BE2C (cell line): ENCODE measurements around the gene DYRK1B.
A peak's percentile ranks its signal among the peaks of the same experiment; 100 is the strongest.

Experiments
- DNase-seq: peaks from one replicate; pipeline ENCODE4 v3.0.0-alpha.2; 2020
- H3K27me3 ChIP-seq: fragments of 250-450 bp; sonication (Bioruptor Pico); 2 replicates; pipeline ENCODE4 v1.5.1; 2020; ENCODE audit warnings: mild to moderate bottlenecking
- H3K36me3 ChIP-seq: fragments of 250-450 bp; sonication (Bioruptor Pico); 2 replicates; pipeline ENCODE4 v1.5.1; 2020; ENCODE audit warnings: mild to moderate bottlenecking
- H3K4me1 ChIP-seq: fragments of 250-450 bp; sonication (Bioruptor Pico); 2 replicates; pipeline ENCODE4 v1.5.1; 2020
- H3K4me3 ChIP-seq: 2 replicates; pipeline ENCODE4 v1.5.1; 2011; ENCODE audit warnings: low read depth, low read length
- H3K9me3 ChIP-seq: fragments of 250-450 bp; sonication (Bioruptor Pico); 2 replicates; pipeline ENCODE4 v1.5.1; 2020
- TF ChIP-seq, protein P1 (sequence below): IDR thresholded peaks from 2 replicates; pipeline ENCODE4 v1.5.1; 2012; ENCODE audit warnings: mild to moderate bottlenecking, low read depth, low read length

Gene DYRK1B

DNA sequence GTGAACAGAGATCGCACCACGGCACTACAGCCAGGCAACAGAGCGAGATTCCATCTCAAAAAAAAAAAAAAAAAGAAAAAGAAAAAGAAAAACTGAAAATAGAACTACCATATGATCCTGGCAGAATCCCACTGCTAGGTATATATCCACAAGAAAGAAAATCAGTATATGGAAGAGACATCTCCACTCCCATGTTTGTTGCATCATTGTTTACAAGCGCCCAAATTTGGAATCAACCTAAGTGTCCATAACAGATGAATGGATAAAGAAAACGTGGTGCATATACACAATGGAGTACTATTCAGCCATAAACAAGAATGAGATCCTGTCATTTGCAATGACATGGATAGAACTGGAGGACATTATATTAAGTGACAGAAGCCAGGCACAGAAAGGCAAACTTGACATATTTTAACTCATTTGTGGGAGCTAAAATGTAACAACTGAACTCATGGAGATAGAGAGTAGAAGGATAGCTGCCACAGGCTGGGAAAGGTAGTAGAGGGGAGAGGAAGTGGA is 26.1 kb downstream of the DYRK1B start:
- H3K36me3 ChIP-seq = no peaks in the 10 kb centered on the region
- H3K4me3 ChIP-seq = no peak overlapping the region
- TF ChIP-seq, protein P1, sequence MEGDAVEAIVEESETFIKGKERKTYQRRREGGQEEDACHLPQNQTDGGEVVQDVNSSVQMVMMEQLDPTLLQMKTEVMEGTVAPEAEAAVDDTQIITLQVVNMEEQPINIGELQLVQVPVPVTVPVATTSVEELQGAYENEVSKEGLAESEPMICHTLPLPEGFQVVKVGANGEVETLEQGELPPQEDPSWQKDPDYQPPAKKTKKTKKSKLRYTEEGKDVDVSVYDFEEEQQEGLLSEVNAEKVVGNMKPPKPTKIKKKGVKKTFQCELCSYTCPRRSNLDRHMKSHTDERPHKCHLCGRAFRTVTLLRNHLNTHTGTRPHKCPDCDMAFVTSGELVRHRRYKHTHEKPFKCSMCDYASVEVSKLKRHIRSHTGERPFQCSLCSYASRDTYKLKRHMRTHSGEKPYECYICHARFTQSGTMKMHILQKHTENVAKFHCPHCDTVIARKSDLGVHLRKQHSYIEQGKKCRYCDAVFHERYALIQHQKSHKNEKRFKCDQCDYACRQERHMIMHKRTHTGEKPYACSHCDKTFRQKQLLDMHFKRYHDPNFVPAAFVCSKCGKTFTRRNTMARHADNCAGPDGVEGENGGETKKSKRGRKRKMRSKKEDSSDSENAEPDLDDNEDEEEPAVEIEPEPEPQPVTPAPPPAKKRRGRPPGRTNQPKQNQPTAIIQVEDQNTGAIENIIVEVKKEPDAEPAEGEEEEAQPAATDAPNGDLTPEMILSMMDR = no peak
- no peaks in the 10 kb centered on the region for H3K4me1 ChIP-seq
- DNase-seq = no peak
- peaks cover 6% of the 10 kb centered on the region; the same call in 1 of the 2 replicates for H3K27me3 ChIP-seq
- no peaks in the 10 kb centered on the region for H3K9me3 ChIP-seq

DNA sequence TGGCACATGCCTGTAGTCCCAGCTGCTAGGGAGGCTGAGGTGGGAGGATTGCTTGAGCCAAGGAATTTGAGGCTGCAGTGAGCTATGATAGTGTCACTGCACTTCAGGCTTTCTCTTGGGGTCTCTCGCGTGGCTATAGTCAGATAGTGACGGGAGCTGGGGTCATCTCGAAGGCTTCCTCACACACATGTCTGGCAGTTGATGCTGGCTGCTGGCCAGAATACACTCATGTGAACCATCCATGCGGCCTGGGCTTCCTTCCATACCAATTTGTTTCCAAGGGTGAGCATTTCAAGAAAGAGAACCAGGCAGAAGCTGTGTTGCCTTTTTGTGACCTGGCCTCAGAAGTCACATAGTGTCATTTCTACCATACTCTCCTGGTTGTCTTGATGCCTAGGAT is 28.9 kb downstream of the DYRK1B start:
- peaks cover 8% of the 10 kb centered on the region; the same call in 1 of the 2 replicates for H3K27me3 ChIP-seq
- DNase-seq = peak; percentile 29

DNA sequence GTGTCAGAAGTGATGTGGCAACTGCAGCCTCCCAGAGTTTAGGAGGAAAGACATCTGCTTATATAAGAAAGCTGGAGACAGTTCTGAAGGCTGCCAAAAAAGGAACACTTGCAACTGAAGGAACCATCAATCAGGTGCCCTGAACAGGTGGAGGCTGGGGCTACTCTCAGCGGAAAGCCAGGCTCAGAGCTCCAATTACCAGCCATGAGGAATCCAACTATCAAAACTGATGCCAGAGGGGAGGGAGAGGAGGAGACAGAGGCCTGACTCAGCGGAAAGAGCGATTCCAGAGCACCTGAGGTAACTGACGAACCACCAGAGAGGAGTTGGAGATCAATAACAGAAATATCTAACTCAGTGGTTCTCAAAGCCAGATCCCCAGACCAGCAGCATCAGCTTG is 31.0 kb downstream of the DYRK1B start:
- H3K4me3 ChIP-seq = no peak overlapping the region
- no peaks in the 10 kb centered on the region for H3K9me3 ChIP-seq
- no peaks in the 10 kb centered on the region for H3K4me1 ChIP-seq
- H3K27me3 ChIP-seq = peaks cover 17% of the 10 kb centered on the region
- TF ChIP-seq, protein P1 = no peak
- DNase-seq = no peak
- no peaks in the 10 kb centered on the region for H3K36me3 ChIP-seq

More for the DNA sequence above, 28.9 kb downstream of the DYRK1B start:
- TF ChIP-seq, protein P1 = no peak
- Histone ChIP-seq H3K9me3 (no peaks in the 10 kb centered on the region), H3K36me3 (no peaks in the 10 kb centered on the region), H3K4me1 (no peaks in the 10 kb centered on the region), H3K4me3 (no peak overlapping the region)

DNA sequence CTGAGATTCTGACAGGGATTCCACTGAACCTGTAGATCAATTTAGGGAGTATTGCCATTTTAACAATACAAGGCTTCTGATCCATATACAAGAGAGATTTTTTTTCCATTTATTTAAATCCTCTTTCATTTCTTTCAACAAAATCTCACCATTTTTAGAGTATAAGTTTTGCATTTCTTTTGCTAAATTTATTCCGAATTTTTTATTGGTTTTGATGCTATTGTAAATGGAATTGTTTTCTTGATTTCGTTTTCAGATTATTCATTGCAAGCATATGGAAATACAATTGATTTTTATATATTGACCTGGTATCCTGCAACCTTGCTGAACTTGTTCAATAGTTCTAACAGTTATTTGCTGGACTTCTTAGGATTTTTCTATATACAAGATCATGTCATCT is 36.9 kb downstream of the DYRK1B start:
- Histone ChIP-seq H3K27me3 (peaks cover 33% of the 10 kb centered on the region), H3K4me1 (no peaks in the 10 kb centered on the region), H3K9me3 (no peaks in the 10 kb centered on the region), H3K36me3 (no peaks in the 10 kb centered on the region), H3K4me3 (no peak overlapping the region)
- TF ChIP-seq, protein P1 = no peak
- no peak for DNase-seq

DNA sequence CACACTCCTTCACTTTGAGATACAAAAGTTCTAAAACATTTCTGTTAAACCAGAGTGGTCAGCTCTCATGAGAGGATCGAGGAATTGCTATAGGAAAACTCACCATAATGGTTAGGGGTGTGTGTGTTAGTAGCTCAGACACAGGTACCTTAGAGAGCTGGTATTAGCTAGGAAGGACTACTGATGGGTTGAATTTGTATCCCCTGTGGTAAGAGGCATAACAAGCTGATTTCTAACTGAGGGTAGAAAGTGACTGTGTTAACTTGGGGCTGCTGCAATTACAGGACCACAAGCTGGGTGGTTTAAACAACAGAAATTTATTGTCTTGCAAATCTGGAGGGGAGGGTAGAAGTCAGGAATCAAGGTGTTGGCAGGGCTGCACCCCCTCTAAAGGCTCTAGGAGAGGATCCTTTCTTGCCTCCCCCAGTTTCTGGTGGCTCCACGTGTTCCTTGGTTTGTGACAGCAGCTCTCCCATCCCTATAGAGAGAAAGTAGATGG is 37.9 kb downstream of the DYRK1B start:
- H3K36me3 ChIP-seq = no peaks in the 10 kb centered on the region
- H3K4me1 ChIP-seq = no peaks in the 10 kb centered on the region
- H3K27me3 ChIP-seq = peaks cover 33% of the 10 kb centered on the region
- DNase-seq = no peak
- H3K4me3 ChIP-seq = no peak overlapping the region
- no peaks in the 10 kb centered on the region for H3K9me3 ChIP-seq
- TF ChIP-seq, protein P1 = no peak

DNA sequence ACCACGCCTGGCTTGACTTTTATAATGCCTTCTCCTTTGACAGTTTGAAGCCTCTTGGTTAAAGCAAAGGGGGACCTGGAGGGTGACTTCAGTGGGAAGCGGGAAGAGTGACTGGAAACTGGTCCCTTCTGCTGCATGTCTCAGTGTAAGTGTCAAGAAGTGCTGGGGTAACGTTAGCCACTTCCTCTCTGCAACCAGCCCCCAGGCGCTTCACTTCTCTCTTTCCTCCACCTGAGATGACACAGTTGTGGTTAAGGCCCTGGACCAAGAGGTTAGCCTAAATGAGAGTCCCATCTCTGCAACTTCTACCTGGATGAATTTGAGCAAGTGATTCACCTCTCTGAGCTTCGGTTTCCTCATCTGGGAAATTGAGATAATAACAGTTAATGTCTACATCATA is 39.0 kb downstream of the DYRK1B start:
- Histone ChIP-seq H3K4me3 (no peak overlapping the region), H3K9me3 (no peaks in the 10 kb centered on the region), H3K36me3 (no peaks in the 10 kb centered on the region), H3K27me3 (peaks cover 26% of the 10 kb centered on the region), H3K4me1 (no peaks in the 10 kb centered on the region)
- TF ChIP-seq, protein P1 = no peak
- no peak for DNase-seq
